Transverse colon (tissue), 4 donors: ENCODE results near the gene DLG5. TPM values are rescaled to one million over a fixed set of nuclear protein-coding genes. Genes with fewer than 3 reads are reported as not detected.

ENCODE experiments used
- DNase-seq: peaks from one replicate; pipeline ENCODE4 v3.0.0-alpha.2; 2019
- H3K27ac ChIP-seq, 4 donors: fragments of 200-600 bp; sonication (generic); 2 replicates each; pipeline ENCODE4 v1.5.1; 2016 to 2018; ENCODE audit warnings: inconsistent platforms in 4 of 4
- H3K27me3 ChIP-seq: fragments of 200-600 bp; sonication (generic); 2 replicates; pipeline ENCODE4 v1.5.1; 2017; ENCODE audit warnings: inconsistent platforms
- H3K36me3 ChIP-seq, 4 donors: fragments of 200-600 bp; sonication (generic); 2 replicates each; pipeline ENCODE4 v1.5.1; 2017 to 2019; ENCODE audit warnings: inconsistent platforms in 4 of 4
- H3K4me1 ChIP-seq, 4 donors: fragments of 200-600 bp; sonication (generic); 2 replicates each; pipeline ENCODE4 v1.5.1; 2017 to 2020; ENCODE audit warnings: inconsistent platforms in 4 of 4
- H3K4me3 ChIP-seq, 4 donors: fragments of 200-600 bp; sonication (generic); 1 replicate in 1 of 4; 2 replicates in 3 of 4; pipeline versions ENCODE4 v1.5.1 to v1.6.1; 2017 to 2019; ENCODE audit warnings: inconsistent platforms in 4 of 4
- H3K9me3 ChIP-seq, 2 donors: fragments of 200-600 bp; sonication (generic); 2 replicates each; pipeline ENCODE4 v1.5.1; 2017 to 2019; ENCODE audit warnings: inconsistent platforms in 2 of 2
- CTCF ChIP-seq, 5 experiments: fragments of 200-600 bp in 3 of 5; fragments of 450-650 bp in 2 of 5; sonication (generic) in 3 of 5; IDR thresholded peaks; 1 replicate in 2 of 5; 2 replicates in 3 of 5; pipeline ENCODE4 v1.5.1; 2016 to 2017; ENCODE audit warnings: antibody characterized with exemption in 5 of 5, inconsistent platforms in 3 of 5, mild to moderate bottlenecking in 2 of 5, moderate library complexity in 1 of 5
- EP300 ChIP-seq: sonication (generic); formaldehyde crosslinking; IDR thresholded peaks from one replicate; pipeline ENCODE4 v1.6.1; 2017; ENCODE audit warnings: antibody characterized with exemption, low read depth
- POLR2A ChIP-seq: fragments of 450-650 bp; IDR thresholded peaks from one replicate; pipeline ENCODE4 v1.6.1; 2016; ENCODE audit warnings: antibody characterized with exemption, mild to moderate bottlenecking, moderate library complexity
- POLR2AphosphoS5 ChIP-seq, 3 donors: sonication (generic); formaldehyde crosslinking; IDR thresholded peaks; one replicate each; pipeline ENCODE4 v1.6.1; 2016; ENCODE audit warnings: antibody characterized with exemption in 3 of 3
- WGBS, 2 donors: methylation state at CpG; one replicate each; pipeline ENCODE4 v1.1.5; 2018; ENCODE audit warnings: low coverage in 1 of 2; 5-methylcytosine and 5-hydroxymethylcytosine counted together
- in situ Hi-C, 4 donors: fragments of 200-750 bp; cut with MboI; loops; one replicate each; pipeline versions ENCODE4 v1.15.0 to v1.15.1; 2017; ENCODE audit warnings: low sequenced_read_pairs in 3 of 4, low pct_ligation_motif_present in 1 of 4, low pct_unique_long_range_greater_than_20kb in 1 of 4
- intact Hi-C: fragments of 100-400 bp; cut with DNase I; formaldehyde crosslinking; loops from one replicate; pipeline ENCODE4 v1.15.1; 2023; ENCODE audit warnings: low total_unique reads
- total RNA-seq, 4 donors: library from RNA; depleted of rRNA; stranded (reverse); fragments of >200 nt; gene quantifications; one replicate each; pipeline ENCODE4 v1.1.0, GENCODE V29; 2016

DLG5 gene
- total RNA-seq, 4 donors from 2014 or later: 31.4 to 90.1 (median 44.6) TPM

GRCh38 chr10:77771851-77772250 lies 154.7 kb downstream of the DLG5 start:
- H3K4me1 ChIP-seq: no peaks in the 10 kb centered on the region
- intact Hi-C loops (no loop called here), in situ Hi-C loops (no loop called here)
- TF ChIP-seq EP300: no peak
- TF ChIP-seq CTCF (IDR thresholded peaks at IDR 0.05): no peak
- TF ChIP-seq POLR2AphosphoS5 (IDR thresholded peaks at IDR 0.05): no peak
- no peak for TF ChIP-seq POLR2A
- no peaks in the 10 kb centered on the region for H3K36me3 ChIP-seq
- no peak overlapping the region for H3K27ac ChIP-seq
- no peak for DNase-seq
- WGBS, 2 donors: 72 to 91% methylated on average over 4 to 7 of the region's 7 CpGs
- no peak overlapping the region for H3K4me3 ChIP-seq
- peaks cover 0 to 5% of the 10 kb centered on the region in 2 donors for H3K9me3 ChIP-seq
- H3K27me3 ChIP-seq: no peaks in the 10 kb centered on the region

DNA sequence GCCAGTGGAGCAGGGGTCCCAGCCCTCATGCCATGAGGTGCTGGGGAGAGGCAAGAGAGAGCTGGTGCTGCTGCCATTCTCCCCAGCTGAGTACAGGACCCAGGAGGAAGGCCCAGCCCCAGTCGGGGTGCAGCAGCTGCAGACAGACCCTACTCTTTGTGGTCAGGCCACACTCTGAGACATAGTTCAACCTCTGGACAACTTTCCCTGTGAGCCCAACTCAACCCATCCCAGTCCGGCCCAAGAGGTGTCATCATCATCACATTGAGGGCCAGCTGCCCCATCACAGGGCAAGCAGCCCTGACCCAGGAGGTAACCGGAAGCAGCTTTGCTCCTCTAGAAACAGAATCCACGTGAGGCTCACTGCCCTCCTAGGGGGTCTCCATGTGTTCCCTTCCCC lies 155.1 kb downstream of the DLG5 start:
- Histone ChIP-seq H3K27ac (no peak overlapping the region), H3K4me3 (no peak overlapping the region), H3K27me3 (no peaks in the 10 kb centered on the region), H3K36me3 (no peaks in the 10 kb centered on the region), H3K9me3 (peaks cover 0 to 1% of the 10 kb centered on the region in 2 donors), H3K4me1 (no peaks in the 10 kb centered on the region)
- 76% methylated on average over 4 of the region's 4 CpGs; no CpG with 5 or more reads in 1 of the 2 donors for WGBS, 2 donors
- no peak for DNase-seq
- in situ Hi-C loops: no loop called here
- TF ChIP-seq EP300 (no peak), CTCF (IDR thresholded peaks at IDR 0.05) (no peak), POLR2AphosphoS5 (IDR thresholded peaks at IDR 0.05) (no peak), POLR2A (no peak)
- intact Hi-C loops: no loop called here

GRCh38 chr10:77770868-77771175 lies 155.7 kb downstream of the DLG5 start:
- TF ChIP-seq POLR2A (no peak), CTCF (IDR thresholded peaks at IDR 0.05) (no peak), EP300 (no peak)
- Histone ChIP-seq H3K4me3 (no peak overlapping the region), H3K4me1 (no peaks in the 10 kb centered on the region), H3K9me3 (no peaks in the 10 kb centered on the region), H3K27me3 (no peaks in the 10 kb centered on the region), H3K27ac (no peak overlapping the region), H3K36me3 (no peaks in the 10 kb centered on the region)
- in situ Hi-C loops: no loop called here
- intact Hi-C loops: no loop called here
- DNase-seq: no peak
- 84 to 88% methylated on average over 2 to 7 of the region's 7 CpGs for WGBS, 2 donors

GRCh38 chr10:77770081-77770867 lies 156.3 kb downstream of the DLG5 start:
- intact Hi-C loops: no loop called here
- Histone ChIP-seq H3K27me3 (no peaks in the 10 kb centered on the region), H3K9me3 (no peaks in the 10 kb centered on the region), H3K4me3 (no peak overlapping the region), H3K4me1 (no peaks in the 10 kb centered on the region), H3K36me3 (no peaks in the 10 kb centered on the region), H3K27ac (no peak overlapping the region)
- in situ Hi-C loops: no loop called here
- no peak for DNase-seq
- TF ChIP-seq POLR2A (no peak), CTCF (IDR thresholded peaks at IDR 0.05) (no peak), POLR2AphosphoS5 (IDR thresholded peaks at IDR 0.05) (no peak), EP300 (no peak)
- WGBS, 2 donors: 82% methylated on average over 18 of the region's 18 CpGs; no CpG with 5 or more reads in 1 of the 2 donors
